NCI-H1930 (cell line): Measurements from ENCODE around the gene SLC12A4.
"Not testable (repeated sequence)": the region's sequence is repeated elsewhere in the genome, so short reads cannot be mapped to it uniquely, and the experiment has no call there.

Source experiments
- DNase-seq, 2 experiments: peaks; one replicate each; lab custom pipeline; 2025; lab: John Stamatoyannopoulos, UW

SLC12A4 gene

DNA sequence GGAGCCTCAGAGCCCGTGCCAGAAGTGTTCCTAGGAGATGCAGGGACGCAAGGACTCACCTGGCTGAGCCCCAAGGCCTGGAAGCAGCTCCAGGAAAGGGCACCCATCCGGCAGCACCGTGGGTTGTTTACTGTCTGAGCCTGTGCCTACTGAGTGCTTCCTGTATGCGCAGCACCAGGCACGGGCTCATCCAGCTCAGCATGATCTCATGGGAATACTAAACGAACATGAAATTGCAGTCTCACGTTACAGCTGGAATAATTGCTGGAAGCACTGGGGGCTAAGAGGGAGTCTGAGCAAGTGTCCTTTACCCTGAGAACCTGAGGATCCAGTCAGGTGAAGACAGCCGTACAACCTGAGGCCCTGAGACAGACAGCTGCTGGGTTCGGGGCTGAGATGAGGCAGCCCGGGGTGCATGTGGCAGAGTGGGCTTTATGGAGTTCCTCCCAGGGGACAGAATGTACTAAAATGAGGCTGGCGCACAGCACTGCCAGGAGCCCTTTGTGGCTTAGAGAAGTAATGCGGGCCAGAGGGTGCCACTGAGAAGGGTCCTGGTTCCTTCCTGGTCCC, 42.2 kb downstream of the SLC12A4 start:
- DNase-seq: peak in 1 of 2 experiments; percentile 22

DNA sequence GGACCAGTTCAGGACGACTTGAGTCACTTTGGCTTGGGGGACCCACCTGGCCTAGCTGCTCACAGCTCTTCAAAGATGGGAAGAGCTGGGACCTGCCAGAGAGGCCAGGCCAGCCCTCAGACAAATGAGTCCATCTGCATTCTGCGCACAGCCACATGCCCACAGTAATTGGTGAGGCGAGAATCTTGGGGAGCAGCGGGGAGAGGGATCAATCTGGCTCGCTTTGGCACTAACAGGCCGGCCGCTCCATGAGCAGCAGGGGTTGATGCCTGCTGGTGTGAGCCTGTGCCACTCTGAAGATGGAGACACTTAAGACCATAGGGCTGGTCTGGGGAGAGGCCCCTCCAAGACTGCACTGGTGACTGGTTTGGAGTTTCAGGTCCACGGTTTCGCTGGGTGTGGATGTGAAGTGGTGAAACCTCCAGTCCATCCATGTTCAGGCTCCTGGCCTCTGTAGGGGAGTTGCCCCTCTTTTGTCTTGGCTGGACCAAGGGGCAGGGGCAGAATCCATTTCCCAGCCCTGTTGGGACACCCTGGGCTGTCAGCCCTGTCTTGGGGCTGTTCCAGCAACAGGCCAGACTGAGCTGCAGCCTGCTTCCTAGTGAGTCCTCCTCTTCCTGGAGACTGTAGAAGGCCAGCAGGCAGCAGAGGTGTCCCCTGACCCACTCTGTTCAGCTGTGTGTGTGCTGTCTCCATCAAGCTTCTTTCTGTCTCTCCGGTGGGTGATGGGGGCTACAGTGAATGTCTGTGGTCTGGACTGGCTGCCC, 44.1 kb downstream of the SLC12A4 start:
- DNase-seq: no peak

DNA sequence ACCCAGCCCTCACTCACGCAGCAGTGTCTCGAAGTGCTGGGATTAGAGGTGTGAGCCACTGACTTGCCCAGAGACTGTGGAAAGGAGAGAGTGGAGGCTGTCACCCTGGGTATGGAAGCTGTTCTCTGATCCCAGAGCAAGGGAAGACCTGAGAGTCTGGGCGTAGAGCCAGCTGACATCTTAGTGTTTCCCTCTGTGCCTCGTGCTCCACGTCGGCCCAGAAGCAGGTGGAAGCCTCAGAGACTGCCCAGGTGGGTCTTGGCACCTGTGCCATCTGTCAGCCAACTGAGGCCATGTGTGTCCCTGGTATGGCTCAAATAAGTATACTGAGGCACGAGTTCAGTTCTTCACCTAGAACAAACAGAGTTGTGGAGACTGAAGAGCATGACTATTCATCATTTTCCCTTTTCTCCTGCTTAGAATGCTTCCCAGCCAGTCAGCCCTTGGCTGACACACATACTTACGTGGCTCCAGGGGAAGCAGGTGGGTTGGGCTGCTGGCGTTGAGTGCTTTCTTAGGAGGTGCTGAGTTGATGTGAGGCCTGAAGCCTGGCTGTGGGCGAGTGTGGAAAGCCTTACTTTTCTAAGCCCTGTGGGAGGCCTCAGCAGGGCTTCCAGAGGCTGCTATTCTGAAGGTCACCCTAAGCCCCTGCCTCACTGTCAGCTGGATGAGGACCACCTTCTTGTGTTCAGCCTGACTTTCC, 44.9 kb downstream of the SLC12A4 start:
- DNase-seq: no peak

DNA sequence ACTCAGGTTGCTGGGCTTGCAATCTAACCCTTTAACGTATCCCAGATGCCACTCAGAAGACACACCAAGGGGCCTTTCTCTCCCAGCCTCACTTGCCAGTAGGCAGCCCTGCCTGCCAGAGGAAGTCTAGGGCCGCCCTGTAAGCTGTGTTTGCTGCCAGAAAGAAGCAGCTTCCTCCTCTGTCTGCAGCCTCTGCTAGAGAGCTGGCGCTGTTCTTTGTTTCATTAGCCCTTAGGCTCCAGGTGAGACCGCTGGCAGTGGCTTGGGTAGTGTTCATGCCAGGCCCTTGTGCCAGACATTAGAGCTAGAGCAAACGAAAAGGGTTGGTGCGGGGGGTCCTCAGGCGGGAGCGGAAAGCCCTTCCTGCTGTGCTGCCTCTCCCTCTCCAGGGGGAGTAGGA, 45.7 kb downstream of the SLC12A4 start:
- DNase-seq: no peak

DNA sequence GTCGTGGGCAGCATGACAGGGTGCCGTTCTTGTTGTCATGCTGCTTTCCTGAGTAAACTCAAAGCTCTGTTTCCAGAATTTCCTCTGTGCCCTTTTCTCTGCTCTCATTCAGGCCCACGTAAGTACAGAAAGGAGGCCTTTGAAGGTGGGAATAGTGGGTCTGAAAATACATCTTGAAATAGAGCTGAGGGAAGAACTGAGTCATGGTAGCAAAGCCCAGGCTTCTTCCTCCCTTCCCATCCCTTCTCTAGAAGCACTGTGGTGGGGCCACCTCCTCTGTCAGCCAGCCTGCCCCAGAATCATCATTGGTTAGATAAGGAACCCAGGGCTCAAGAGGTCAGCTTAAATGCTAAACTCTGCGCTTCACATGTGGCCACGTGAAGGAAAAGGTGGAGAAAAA, 46.2 kb downstream of the SLC12A4 start:
- DNase-seq: no peak

DNA sequence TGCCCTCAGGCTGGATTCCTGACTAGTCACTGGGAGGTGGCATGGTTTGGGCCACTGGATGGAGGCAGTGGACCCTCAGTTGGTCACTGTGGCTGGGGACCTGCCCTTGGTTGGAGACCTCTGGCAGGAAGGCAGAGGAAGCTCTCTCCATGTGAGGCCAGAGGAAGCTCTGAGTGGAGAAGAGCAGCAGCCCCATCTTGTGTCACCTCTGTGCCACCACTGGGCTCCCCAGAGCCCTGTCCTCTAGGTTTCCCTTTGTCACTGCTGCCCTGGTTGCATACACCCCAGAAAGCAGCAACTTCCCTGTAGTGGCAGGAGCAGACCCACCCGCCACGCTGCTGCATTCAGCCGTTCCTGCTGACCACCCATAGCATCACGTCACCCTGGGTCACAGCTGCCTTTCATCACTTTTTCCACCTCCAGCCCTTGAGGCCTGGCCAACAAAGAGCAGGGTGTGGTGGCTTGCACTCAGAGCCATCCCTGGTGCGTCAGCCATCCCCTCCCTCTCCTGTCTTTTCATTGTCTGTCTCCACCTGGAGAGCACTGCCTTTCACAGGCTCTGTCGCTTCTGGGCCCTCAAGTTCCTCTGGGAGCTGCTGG, 48.7 kb downstream of the SLC12A4 start:
- DNase-seq: no peak

DNA sequence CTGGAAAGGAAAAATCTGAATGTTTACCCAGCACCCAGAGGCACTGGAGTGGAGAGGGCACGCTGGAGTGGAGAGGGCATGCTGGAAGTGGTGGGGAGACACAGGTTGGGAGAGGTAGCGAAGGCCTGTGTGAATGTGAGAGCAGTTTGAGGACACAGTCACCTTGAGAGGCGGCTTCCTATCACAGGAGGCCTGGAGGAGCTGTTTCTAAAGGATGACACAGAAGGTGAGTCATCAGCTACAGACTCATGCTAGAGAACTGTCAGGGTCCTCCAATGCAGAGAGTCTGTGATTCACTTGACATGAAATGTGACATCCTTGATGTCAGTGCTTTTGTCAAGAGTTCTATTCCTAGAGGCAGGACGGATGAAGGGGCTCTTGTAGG, 50.6 kb downstream of the SLC12A4 start:
- no peak for DNase-seq

DNA sequence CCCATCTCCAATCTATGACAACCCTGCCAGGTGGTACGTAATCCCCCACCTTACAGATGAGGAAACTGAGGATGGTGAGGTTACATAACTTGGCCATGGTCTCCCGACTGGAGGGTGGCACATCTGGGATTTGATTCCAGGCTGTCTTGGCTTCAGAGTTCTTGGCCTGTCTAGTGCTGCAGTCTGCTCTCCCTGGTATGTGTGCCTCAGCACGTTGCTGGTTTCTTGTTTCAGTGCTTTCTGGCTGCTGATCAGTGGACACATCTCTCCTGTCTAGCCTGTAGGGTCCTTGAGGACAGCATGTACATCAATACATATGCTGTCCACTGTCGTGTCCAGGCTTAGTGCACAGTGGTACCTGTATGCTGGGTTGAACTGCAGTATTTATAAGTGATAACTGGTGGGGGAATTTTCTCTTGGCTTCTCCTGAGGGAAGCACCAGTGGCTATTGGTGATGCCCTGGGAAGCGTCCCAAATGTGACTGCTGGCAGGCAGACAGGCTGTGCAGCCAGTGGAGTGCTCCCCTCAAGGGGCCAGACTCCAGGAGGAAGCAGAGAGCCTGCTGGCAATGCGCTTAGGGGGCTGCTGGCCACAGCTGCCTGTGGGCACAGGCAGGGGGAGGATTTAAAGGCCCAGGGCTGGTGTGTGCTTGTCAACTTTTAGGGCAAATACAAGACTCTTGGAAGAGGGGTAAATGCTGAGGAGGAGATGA, 51.1 kb downstream of the SLC12A4 start:
- DNase-seq: no peak

DNA sequence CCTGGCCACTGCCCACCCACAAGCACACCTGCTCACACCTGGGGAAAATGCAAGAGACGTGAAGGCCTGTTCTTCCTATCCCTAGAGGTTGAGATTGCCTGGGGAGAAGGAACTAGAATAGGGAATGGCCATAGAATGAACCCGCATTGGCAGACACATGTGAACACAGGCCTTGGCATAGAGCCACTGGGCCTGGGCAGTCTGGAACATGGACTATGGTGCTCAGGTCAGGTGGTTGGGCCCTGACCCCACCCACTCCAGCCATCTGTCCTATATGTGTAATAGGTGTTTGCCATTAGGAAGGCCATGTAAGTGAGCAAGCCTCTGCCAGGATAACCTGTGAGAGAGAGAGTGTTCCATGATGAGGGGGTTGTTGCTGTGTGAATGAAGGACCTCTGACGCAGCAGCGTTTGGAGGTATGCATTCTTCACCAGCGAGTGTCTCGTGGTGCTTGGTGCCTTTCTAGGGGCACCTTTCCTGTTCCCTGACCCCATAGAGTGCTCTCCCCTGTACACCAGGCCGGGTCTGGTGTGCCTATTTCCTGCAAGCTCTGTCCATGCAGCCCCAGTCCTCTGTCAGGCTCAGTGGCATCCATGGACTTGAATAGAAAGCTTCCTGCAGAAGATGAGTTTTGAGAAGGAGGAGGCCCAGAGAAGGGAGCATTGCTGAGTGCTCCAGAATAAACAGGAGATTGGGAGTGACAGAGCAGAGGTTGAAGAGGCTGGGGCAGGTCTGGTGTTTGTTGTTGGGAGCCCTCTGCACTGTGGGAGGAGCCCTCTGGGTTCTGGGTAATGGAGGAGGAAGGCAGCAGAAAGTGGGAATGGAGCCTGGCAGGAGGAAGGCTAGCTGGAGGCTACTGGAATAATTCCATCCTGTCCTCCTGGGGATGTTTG, 52.4 kb downstream of the SLC12A4 start:
- DNase-seq: no peak

DNA sequence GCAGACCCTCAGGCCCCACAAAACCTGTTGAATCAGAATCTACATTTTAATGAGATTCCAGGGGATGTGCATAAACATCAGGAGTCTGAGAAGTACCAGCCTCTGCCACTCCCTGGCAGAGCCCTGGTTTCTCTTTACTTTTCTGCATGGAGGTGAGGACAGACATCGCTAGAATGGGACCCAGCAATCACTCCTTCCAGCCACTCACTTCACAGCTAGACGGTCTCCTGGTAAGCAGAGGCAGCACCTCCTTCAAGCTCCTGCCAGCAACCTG, 53.0 kb downstream of the SLC12A4 start:
- DNase-seq: not testable (repeated sequence)

DNA sequence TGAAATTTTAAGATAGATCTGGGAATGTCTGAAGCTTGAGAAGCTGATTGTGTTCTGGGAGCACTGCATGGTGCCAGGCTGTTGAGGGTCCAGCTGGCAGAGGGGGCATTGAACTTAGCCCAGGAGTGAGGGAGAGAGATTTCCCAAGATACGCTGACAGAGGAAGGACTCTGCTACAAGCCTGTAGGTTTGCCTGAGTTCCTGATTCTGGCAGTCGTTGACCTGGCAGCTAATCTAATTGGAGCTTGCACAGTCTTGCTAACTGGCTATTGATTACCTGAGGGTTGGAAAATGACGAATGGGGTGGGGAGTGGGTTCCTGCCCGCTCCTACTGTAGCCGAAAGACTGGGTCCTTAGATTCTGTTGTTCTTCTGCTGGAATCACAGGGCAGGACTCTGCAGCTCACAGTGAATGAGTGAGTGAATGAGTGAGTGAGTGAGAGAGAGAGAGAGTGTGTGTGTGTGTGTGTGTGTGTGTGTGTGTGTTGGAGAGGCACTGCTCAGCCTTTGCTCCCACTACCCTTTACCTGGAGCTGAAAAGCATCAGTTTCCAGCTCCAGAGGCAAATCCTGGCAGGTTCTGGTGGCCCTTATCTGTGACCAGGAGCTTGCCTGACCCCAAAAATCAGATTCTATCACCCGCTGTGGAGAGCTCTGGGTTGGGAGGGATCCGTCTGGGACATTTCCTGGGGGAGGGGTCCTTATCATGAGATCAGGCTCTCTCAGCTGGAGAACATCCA, 53.5 kb downstream of the SLC12A4 start:
- no peak for DNase-seq

DNA sequence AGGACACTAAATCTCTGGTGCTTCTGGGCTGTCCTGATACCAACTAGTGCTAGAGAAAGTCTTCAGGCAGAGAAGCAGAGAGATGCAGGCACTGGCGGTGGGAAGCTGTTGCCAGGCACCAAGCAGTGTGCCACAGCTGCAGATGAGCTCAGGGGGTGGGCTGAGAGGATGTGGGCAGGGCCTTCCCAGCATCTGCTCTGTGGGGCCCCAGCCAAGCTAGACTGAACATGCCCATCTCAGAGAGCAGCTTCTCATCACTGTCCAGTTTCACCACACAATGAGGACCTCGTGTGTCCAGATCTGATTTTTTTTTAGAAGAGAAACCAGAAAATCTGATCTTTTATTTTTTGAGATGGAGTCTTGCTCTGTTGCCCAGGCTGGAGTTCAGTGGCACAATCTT, 58.3 kb downstream of the SLC12A4 start:
- no peak for DNase-seq

DNA sequence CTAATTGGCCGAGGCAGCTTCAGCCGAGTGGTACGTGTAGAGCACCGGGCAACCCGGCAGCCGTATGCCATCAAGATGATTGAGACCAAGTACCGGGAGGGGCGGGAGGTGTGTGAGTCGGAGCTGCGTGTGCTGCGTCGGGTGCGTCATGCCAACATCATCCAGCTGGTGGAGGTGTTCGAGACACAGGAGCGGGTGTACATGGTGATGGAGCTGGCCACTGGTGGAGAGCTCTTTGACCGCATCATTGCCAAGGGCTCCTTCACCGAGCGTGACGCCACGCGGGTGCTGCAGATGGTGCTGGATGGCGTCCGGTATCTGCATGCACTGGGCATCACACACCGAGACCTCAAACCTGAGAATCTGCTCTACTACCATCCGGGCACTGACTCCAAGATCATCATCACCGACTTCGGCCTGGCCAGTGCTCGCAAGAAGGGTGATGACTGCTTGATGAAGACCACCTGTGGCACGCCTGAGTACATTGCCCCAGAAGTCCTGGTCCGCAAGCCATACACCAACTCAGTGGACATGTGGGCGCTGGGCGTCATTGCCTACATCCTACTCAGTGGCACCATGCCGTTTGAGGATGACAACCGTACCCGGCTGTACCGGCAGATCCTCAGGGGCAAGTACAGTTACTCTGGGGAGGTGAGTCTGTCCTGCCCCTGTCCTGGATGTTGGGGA, 59.2 kb downstream of the SLC12A4 start:
- no peak for DNase-seq

DNA sequence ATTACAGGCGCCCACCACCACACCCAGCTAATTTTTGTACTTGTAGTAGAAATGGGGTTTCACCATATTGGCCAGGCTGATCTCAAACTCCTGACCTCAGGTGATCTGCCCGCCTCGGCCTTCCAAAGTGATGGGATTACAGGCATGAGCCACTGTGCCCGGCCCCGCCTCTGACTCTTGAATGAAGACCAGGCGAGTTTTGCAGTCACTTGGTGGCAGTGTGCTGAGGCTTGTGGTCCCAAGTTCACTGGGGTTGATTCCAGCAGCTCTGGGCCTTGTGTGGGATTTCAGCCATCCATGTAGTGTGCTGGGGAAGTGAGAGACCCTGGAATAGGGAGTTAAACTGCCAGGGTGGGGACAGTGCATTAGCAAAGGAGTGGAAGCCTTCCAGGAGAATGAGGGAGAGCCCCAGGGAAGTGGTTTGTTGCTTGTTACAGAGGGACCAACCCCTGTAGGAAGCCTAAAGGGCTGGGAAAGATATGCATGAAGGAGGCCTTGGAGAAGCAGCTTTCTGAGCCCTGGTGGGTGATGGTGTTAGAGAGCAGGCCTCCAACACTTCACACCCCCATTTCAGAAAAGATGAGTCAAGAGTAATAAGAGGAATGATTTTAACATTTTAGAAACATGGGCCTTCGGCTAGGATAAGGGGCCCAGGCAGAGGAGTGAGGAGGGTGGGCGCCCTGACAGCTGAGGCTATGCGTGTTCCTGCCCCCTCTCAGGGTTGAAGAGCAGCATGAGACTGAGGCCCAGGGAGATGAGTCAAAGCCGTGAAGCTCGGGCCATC, 60.8 kb downstream of the SLC12A4 start:
- no peak for DNase-seq

DNA sequence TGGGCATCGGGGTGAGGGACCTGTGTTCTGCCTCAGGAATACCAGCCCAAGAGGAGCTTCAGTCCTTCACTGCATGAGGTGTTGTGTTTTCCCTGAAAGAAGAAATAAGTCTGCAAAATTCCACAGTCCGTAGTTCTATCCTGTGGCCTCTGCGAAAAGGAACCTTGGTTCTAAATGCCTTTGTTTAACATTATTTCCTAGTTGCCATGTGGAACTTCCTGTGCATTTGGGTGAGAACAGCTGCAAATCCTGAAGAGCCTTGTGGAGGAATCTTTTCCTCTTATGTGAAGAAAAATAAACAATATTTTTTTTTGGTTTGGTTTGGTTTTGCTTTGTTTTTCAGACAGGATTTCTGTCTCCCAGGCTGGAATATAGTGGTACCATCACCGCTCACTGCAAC, 65.6 kb downstream of the SLC12A4 start:
- DNase-seq: no peak

DNA sequence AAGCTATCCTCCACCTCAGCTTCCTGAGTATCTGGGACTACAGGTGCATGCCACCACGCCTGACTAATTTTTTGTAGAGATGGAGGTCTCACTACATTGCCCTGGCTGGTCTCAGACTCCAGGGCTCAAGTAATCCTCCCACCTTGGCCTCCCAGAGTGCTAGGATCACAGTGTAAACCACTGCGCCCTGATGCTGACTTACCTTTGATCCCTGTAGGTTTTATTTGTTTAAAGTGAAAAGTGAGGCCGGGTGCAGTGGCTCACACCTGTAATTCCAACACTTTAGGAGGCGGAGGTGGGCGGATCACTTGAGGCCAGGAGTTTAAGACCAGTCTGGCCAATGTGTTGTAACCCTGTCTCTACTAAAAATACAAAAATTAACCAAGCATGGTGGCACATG, 66.7 kb downstream of the SLC12A4 start:
- DNase-seq: no peak

DNA sequence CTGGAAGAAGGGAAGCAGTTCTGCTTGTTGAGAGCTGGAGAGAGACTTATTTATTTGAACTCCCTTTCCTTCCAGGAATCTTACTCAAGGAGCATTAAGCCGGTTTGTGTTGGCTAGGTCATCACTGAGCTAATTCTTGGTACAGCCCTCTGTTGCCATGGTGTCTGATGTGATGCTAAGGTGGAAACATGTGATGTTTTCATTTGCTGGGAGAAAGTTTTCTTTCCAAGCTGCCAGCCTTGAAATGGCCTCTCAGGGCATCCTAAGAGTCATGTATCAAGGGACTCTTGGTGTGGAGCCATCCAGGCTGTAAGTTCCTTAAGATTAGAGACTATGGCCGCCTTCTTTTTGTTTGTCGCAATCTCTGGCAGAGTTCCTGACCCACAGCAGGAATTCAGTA, 71.2 kb downstream of the SLC12A4 start:
- DNase-seq: no peak

DNA sequence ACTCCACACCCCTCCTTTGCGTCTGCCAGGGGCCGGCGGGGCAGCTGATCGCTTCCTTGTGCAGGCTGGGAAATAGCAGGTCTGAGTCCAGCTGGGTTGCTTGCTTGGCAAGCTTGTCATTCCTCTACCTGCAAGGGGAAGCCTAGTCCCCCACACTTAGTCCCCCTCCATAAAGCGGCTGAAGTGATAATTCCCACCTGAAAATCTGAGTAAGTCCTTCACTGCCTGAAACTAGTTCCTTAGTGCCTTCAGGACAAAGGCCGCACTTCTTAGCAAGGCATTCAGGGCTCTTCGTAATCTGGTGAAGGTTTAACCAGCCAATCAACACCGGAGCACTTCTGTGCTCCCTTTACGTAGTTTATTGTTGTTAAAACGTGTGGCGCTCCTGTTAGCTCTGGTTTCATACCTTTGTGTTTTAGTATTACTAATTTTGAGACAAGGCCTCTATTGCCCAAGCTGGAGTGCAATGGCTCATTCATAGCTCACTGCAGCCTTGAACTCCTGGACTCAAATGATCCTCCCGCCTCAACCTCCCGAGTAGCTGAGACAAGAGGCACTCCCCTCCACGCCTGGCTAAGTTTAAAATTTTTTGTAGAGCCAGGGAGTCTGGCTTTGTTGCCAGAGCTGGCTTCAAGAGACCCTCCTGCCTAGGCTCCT, 74.6 kb downstream of the SLC12A4 start:
- no peak for DNase-seq
